A673 (cell line): ENCODE measurements around the gene MRPS2.

Experiments
- EZH2 ChIP-seq: fragments of 200-600 bp; sonication (generic); IDR thresholded peaks from 2 replicates; pipeline ENCODE4 v1.6.1; 2017; ENCODE audit warnings: borderline replicate concordance, low read depth, mild to moderate bottlenecking, mixed read lengths, antibody characterized with exemption, low read length; ENCODE audit not compliant: poor library complexity, severe bottlenecking
- TF ChIP-seq, protein P1 (sequence below): fragments of 300-800, 200-600 bp; sonication (generic); conservative IDR thresholded peaks from 2 replicates; pipeline ENCODE4 v1.5.1; 2017; ENCODE audit warnings: low read depth, mild to moderate bottlenecking, antibody characterized with exemption, low read length, moderate library complexity, mixed read lengths

DNA sequence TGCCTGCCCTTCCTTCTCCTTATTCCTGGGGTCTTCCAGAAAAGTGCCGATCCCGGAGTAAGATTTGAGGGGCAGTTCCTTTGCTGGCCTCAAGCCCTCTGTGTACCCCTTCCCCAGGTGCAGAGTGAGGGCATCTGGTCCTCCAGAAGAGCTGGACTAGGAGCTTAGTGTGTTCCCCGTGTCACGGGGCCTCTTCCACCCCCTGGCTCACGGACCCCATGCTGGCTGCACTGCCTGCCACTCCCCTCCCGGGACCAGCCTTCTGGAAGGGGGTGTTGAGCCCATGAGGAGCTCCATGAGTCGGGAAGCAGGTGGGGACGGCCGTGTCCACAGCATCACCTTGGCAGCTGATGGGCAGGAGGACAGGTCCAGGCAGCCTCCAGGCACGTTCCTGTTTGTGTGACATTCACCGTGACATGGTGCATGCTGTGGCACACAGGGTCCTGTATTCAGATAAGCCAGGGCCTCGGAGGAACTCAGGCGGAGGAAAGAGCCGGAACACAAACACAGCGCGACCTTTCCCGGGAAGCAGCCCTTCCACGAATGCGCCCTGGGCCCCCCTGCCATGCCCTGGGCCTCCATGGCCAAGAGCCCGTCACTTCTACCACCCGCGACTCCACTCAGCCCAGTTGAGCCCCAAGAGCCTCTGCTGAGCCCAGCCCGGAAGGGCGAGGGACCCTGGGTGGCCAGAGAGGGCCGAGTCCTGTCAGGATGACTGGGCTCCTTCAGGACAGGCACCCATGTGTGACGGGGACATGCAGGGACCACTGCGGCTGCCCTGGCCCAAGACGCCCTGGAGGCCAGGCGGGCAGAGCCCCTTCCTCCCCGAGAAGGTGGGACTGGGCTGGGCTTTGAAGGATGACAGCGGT lies 14.8 kb downstream of the MRPS2 start:
- TF ChIP-seq, protein P1, sequence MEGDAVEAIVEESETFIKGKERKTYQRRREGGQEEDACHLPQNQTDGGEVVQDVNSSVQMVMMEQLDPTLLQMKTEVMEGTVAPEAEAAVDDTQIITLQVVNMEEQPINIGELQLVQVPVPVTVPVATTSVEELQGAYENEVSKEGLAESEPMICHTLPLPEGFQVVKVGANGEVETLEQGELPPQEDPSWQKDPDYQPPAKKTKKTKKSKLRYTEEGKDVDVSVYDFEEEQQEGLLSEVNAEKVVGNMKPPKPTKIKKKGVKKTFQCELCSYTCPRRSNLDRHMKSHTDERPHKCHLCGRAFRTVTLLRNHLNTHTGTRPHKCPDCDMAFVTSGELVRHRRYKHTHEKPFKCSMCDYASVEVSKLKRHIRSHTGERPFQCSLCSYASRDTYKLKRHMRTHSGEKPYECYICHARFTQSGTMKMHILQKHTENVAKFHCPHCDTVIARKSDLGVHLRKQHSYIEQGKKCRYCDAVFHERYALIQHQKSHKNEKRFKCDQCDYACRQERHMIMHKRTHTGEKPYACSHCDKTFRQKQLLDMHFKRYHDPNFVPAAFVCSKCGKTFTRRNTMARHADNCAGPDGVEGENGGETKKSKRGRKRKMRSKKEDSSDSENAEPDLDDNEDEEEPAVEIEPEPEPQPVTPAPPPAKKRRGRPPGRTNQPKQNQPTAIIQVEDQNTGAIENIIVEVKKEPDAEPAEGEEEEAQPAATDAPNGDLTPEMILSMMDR = no peak
- TF ChIP-seq EZH2 = no peak
